Left lung (tissue), 10 donors: ENCODE data around the gene ITIH3. TPM values are rescaled to one million over a fixed set of nuclear protein-coding genes. Genes with fewer than 3 reads are reported as not detected.

ENCODE experiments used
- ATAC-seq: fragments of 200-7000 bp; cut with Tn5 transposase; one replicate; pipeline ENCODE4 v1.9.1; 2020; ENCODE audit warnings: moderate library complexity
- DNase-seq, 4 donors: peaks; one replicate each; pipeline ENCODE4 v3.0.0-alpha.2; 2013 to 2020
- H3K27ac ChIP-seq, 2 donors: fragments of 200-600 bp; sonication (generic) in 1 of 2; one replicate each; pipeline versions ENCODE4 v1.5.0 to v1.8.0; 2020 to 2021
- H3K27me3 ChIP-seq, 2 donors: fragments of 200-600 bp; sonication (generic) in 1 of 2; one replicate each; pipeline versions ENCODE4 v1.5.0 to v1.8.0; 2020 to 2021
- H3K36me3 ChIP-seq, 2 donors: fragments of 200-600 bp; sonication (generic) in 1 of 2; one replicate each; pipeline versions ENCODE4 v1.5.0 to v1.8.0; 2020 to 2021
- H3K4me1 ChIP-seq, 2 donors: fragments of 200-600 bp; one replicate each; pipeline ENCODE4 v1.8.0; 2021
- H3K4me3 ChIP-seq, 2 donors: fragments of 200-600 bp; sonication (generic) in 1 of 2; one replicate each; pipeline versions ENCODE4 v1.5.0 to v1.8.0; 2020 to 2021; ENCODE audit warnings: mild to moderate bottlenecking in 1 of 2
- H3K9me3 ChIP-seq, 2 donors: fragments of 200-600 bp; sonication (generic) in 1 of 2; one replicate each; pipeline versions ENCODE4 v1.5.0 to v1.8.0; 2020 to 2021
- intact Hi-C, 2 donors: fragments of 100-400 bp; cut with DNase I; formaldehyde crosslinking; loops; one replicate each; pipeline versions ENCODE4 v1.11.2 to v1.14.2; 2022
- polyA plus RNA-seq, 6 donors: library from polyadenylated mRNA; unstranded; fragments of 120-200 nt; gene quantifications; one replicate each; pipeline ENCODE4 v1.2.1, GENCODE V29; 2013; ENCODE audit not compliant: insufficient read length in 6 of 6
- total RNA-seq, 2 donors: library from RNA; stranded (reverse); fragmentation: NEBNext Ultra II Directional; extraction: Animal tissue kit (Norgen Biotek cat#: 25700); gene quantifications; one replicate each; pipeline ENCODE4 v1.2.1, GENCODE V29; 2021
- TF ChIP-seq, protein P1 (sequence below), 2 donors: fragments of 200-600 bp; sonication (generic) in 1 of 2; IDR thresholded peaks; one replicate each; pipeline versions ENCODE4 v1.5.0 to v1.8.0; 2021; ENCODE audit warnings: antibody characterized with exemption in 2 of 2
- donor health status: DM: no; HTN: yes; CAD: no.
- donor health status: DM: no; HTN: no; CAD: no.

The ITIH3 gene
- total and polyA plus RNA-seq, 8 donors: 1.5 to 5.8 (median 3.4) TPM

- peaks cover 0 to 56% of the 10 kb centered on the region in 2 donors for H3K36me3 ChIP-seq
Observed at GRCh38 chr3:52849656-52850055, 55.1 kb downstream of the ITIH3 start.

GRCh38 chr3:52851348-52851747 lies 56.8 kb downstream of the ITIH3 start:
- Histone ChIP-seq H3K9me3 (no peaks in the 10 kb centered on the region), H3K4me3 (no peak overlapping the region), H3K27me3 (no peaks in the 10 kb centered on the region), H3K27ac (no peak overlapping the region), H3K4me1 (peaks cover 0 to 4% of the 10 kb centered on the region in 2 donors), H3K36me3 (peaks cover 0 to 68% of the 10 kb centered on the region in 2 donors)
- TF ChIP-seq, protein P1, sequence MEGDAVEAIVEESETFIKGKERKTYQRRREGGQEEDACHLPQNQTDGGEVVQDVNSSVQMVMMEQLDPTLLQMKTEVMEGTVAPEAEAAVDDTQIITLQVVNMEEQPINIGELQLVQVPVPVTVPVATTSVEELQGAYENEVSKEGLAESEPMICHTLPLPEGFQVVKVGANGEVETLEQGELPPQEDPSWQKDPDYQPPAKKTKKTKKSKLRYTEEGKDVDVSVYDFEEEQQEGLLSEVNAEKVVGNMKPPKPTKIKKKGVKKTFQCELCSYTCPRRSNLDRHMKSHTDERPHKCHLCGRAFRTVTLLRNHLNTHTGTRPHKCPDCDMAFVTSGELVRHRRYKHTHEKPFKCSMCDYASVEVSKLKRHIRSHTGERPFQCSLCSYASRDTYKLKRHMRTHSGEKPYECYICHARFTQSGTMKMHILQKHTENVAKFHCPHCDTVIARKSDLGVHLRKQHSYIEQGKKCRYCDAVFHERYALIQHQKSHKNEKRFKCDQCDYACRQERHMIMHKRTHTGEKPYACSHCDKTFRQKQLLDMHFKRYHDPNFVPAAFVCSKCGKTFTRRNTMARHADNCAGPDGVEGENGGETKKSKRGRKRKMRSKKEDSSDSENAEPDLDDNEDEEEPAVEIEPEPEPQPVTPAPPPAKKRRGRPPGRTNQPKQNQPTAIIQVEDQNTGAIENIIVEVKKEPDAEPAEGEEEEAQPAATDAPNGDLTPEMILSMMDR (IDR thresholded peaks at IDR 0.05): peak; percentile 34
- ATAC-seq (peak; percentile 87), DNase-seq (peak in 1 of 4 donors; percentile 52)
- intact Hi-C loops: no loop called here

More at GRCh38 chr3:52849656-52850055, 55.1 kb downstream of the ITIH3 start:
- peaks cover 10 to 20% of the 10 kb centered on the region in 2 donors for H3K4me1 ChIP-seq
- no peak for ATAC-seq
- intact Hi-C loops: loop anchor here in 1 of 2 donors (10.0 kb wide), 1 partner anchor 225 kb away; no protein-coding TSS in a partner anchor
- H3K9me3 ChIP-seq: no peaks in the 10 kb centered on the region
- no peaks in the 10 kb centered on the region for H3K27me3 ChIP-seq
- no peak overlapping the region for H3K27ac ChIP-seq
- TF ChIP-seq, protein P1 (IDR thresholded peaks at IDR 0.05): no peak
- no peak for DNase-seq
- no peak overlapping the region for H3K4me3 ChIP-seq

DNA sequence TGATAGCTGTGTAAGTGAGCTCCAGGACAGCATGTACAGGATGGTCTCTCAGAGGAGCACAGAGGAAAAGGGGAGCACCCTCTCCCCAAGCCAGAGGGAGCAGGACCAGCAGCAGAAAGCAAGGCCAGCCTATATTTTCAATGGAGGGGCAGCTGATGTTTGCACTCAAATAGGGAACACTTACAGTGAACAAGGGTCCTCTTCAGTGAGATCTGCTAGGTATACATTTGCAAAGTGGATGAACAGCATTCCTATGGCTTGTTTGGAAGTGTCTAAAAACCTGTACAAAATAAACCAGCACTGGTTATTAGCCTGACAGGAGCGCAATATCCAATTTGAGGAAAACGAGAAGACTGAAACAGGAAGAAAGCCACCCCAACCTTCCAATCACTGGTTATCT lies 57.8 kb downstream of the ITIH3 start:
- H3K4me3 ChIP-seq: no peak overlapping the region
- H3K9me3 ChIP-seq: no peaks in the 10 kb centered on the region
- ATAC-seq (peak; percentile 59), DNase-seq (peak in 1 of 4 donors; percentile 38)
- TF ChIP-seq, protein P1 (IDR thresholded peaks at IDR 0.05): no peak
- no peak overlapping the region for H3K27ac ChIP-seq
- peaks cover 0 to 68% of the 10 kb centered on the region in 2 donors for H3K36me3 ChIP-seq
- peaks cover 0 to 4% of the 10 kb centered on the region in 2 donors for H3K4me1 ChIP-seq
- H3K27me3 ChIP-seq: no peaks in the 10 kb centered on the region
- intact Hi-C loops: no loop called here

GRCh38 chr3:52854013-52854412 lies 59.4 kb downstream of the ITIH3 start:
- intact Hi-C loops: no loop called here
- Histone ChIP-seq H3K4me1 (peaks cover 0 to 4% of the 10 kb centered on the region in 2 donors), H3K9me3 (no peaks in the 10 kb centered on the region), H3K36me3 (peaks cover 0 to 52% of the 10 kb centered on the region in 2 donors), H3K4me3 (no peak overlapping the region), H3K27me3 (no peaks in the 10 kb centered on the region), H3K27ac (no peak overlapping the region)
- TF ChIP-seq, protein P1 (IDR thresholded peaks at IDR 0.05): no peak
- DNase-seq (no peak), ATAC-seq (no peak)

GRCh38 chr3:52856666-52857065 lies 62.1 kb downstream of the ITIH3 start:
- Histone ChIP-seq H3K4me3 (no peak overlapping the region), H3K27me3 (no peaks in the 10 kb centered on the region), H3K9me3 (no peaks in the 10 kb centered on the region), H3K4me1 (peaks cover 0 to 4% of the 10 kb centered on the region in 2 donors), H3K27ac (no peak overlapping the region), H3K36me3 (peaks cover 0 to 33% of the 10 kb centered on the region in 2 donors)
- DNase-seq (no peak), ATAC-seq (no peak)
- TF ChIP-seq, protein P1 (IDR thresholded peaks at IDR 0.05): no peak
- intact Hi-C loops: no loop called here
